GM23338 (cell line): ENCODE measurements around the gene PDIA2. TPM values are rescaled to one million over a fixed set of nuclear protein-coding genes. Genes with fewer than 3 reads are reported as not detected.

ENCODE experiments used
- ATAC-seq: fragments of 200-7000 bp; cut with Tn5 transposase; 3 replicates; pipeline ENCODE4 v1.9.1; 2020
- DNase-seq: peaks from one replicate; pipeline ENCODE4 v3.0.0-alpha.2; 2015; ENCODE audit warnings: low spot score
- H2AFZ ChIP-seq: fragments of 200-600 bp; sonication (generic); 2 replicates; pipeline ENCODE4 v1.8.0; 2016; ENCODE audit warnings: antibody characterized with exemption, mild to moderate bottlenecking, moderate library complexity
- H3F3A ChIP-seq: fragments of 200-600 bp; sonication (generic); replicated peaks from 2 replicates; pipeline ENCODE4 v1.8.0; 2017; ENCODE audit warnings: antibody characterized with exemption, mixed run types, low read depth
- H3K27ac ChIP-seq: fragments of 200-600 bp; sonication (generic); 2 replicates; pipeline ENCODE4 v1.6.1; 2016; ENCODE audit warnings: low read depth
- H3K27me3 ChIP-seq: fragments of 200-600 bp; sonication (generic); 2 replicates; pipeline ENCODE4 v1.8.0; 2016; ENCODE audit warnings: mild to moderate bottlenecking, mixed run types, moderate library complexity; ENCODE audit not compliant: insufficient read depth
- H3K36me3 ChIP-seq: fragments of 200-600 bp; sonication (generic); 2 replicates; pipeline ENCODE4 v1.8.0; 2016; ENCODE audit warnings: mild to moderate bottlenecking; ENCODE audit not compliant: insufficient read depth
- H3K4me1 ChIP-seq: fragments of 200-600 bp; sonication (generic); 2 replicates; pipeline ENCODE4 v1.8.0; 2016; ENCODE audit warnings: mild to moderate bottlenecking, moderate library complexity; ENCODE audit not compliant: insufficient read depth
- H3K4me2 ChIP-seq: fragments of 200-600 bp; sonication (generic); 2 replicates; pipeline ENCODE4 v1.7.1; 2017; ENCODE audit warnings: mixed run types
- H3K4me3 ChIP-seq: fragments of 200-600 bp; sonication (generic); 2 replicates; pipeline ENCODE4 v1.6.1; 2016; ENCODE audit warnings: mixed run types
- H3K79me2 ChIP-seq: fragments of 200-600 bp; sonication (generic); replicated peaks from 2 replicates; pipeline ENCODE4 v1.8.0; 2017; ENCODE audit warnings: mild to moderate bottlenecking; ENCODE audit not compliant: insufficient read depth
- H3K9me2 ChIP-seq: fragments of 200-600 bp; sonication (generic); 2 replicates; pipeline ENCODE4 v1.8.0; 2017; ENCODE audit not compliant: insufficient read depth
- H4K20me1 ChIP-seq: fragments of 200-600 bp; sonication (generic); replicated peaks from 2 replicates; pipeline ENCODE4 v1.8.0; 2017; ENCODE audit warnings: mild to moderate bottlenecking; ENCODE audit not compliant: insufficient read depth
- H3K27ac Mint-ChIP-seq: 2 replicates; pipeline ENCODE4 v1.8.0; 2020; ENCODE audit warnings: inconsistent platforms, mild to moderate bottlenecking, moderate library complexity, mixed read lengths
- H3K27me3 Mint-ChIP-seq: 3 replicates; pipeline ENCODE4 v1.8.0; 2022; ENCODE audit warnings: low read depth, mild to moderate bottlenecking, moderate library complexity, mixed read lengths, inconsistent platforms; ENCODE audit not compliant: insufficient read depth, poor library complexity
- H3K36me3 Mint-ChIP-seq: 3 replicates; pipeline ENCODE4 v1.8.0; 2021; ENCODE audit warnings: low read depth, mild to moderate bottlenecking, inconsistent platforms, moderate library complexity, mixed read lengths
- H3K4me1 Mint-ChIP-seq: 3 replicates; pipeline ENCODE4 v1.8.0; 2020; ENCODE audit warnings: mild to moderate bottlenecking, inconsistent platforms, mixed read lengths
- H3K4me3 Mint-ChIP-seq: 3 replicates; pipeline ENCODE4 v1.8.0; 2021; ENCODE audit warnings: moderate library complexity, mild to moderate bottlenecking, inconsistent platforms, mixed read lengths
- H3K9me3 Mint-ChIP-seq: 3 replicates; pipeline ENCODE4 v1.8.0; 2020; ENCODE audit warnings: moderate library complexity, mild to moderate bottlenecking, inconsistent platforms, mixed read lengths
- CREB1 ChIP-seq: fragments of 250-450 bp; sonication (Bioruptor Pico); IDR thresholded peaks from 2 replicates; pipeline ENCODE4 v1.5.0; 2020; ENCODE audit warnings: low read depth, mild to moderate bottlenecking, moderate library complexity
- CTCF ChIP-seq, 2 experiments: fragments of 200-600 bp in 1 of 2; sonication (generic) in 1 of 2; conservative IDR thresholded peaks; 2 replicates each; pipeline versions ENCODE4 v1.5.1 to v1.6.1; 2016 to 2017; ENCODE audit warnings: antibody characterized with exemption in 2 of 2, low read depth in 2 of 2, mild to moderate bottlenecking in 2 of 2, moderate library complexity in 1 of 2
- EZH2 ChIP-seq: fragments of 200-600 bp; sonication (generic); IDR thresholded peaks from one replicate; pipeline ENCODE4 v1.8.0; 2017; ENCODE audit warnings: antibody characterized with exemption, mild to moderate bottlenecking, low read depth; ENCODE audit not compliant: unreplicated experiment
- EZH2phosphoT487 ChIP-seq: fragments of 200-600 bp; sonication (generic); IDR thresholded peaks from one replicate; pipeline ENCODE4 v1.8.1; 2018; ENCODE audit warnings: antibody characterized with exemption; ENCODE audit not compliant: unreplicated experiment
- JUNB ChIP-seq: IDR thresholded peaks from one replicate; pipeline ENCODE4 v1.6.1; 2016; ENCODE audit warnings: antibody characterized with exemption; ENCODE audit not compliant: unreplicated experiment
- NANOG ChIP-seq: IDR thresholded peaks from 2 replicates; pipeline ENCODE4 v1.6.1; 2016; ENCODE audit warnings: antibody characterized with exemption, borderline replicate concordance
- POLR2AphosphoS5 ChIP-seq: IDR thresholded peaks from 2 replicates; pipeline ENCODE4 v1.6.1; 2016; ENCODE audit warnings: antibody characterized with exemption, low read depth
- REST ChIP-seq: IDR thresholded peaks from one replicate; pipeline ENCODE4 v1.6.1; 2018; ENCODE audit warnings: antibody characterized with exemption; ENCODE audit not compliant: unreplicated experiment
- STAT1 ChIP-seq: IDR thresholded peaks from one replicate; pipeline ENCODE4 v1.6.1; 2016; ENCODE audit warnings: antibody characterized with exemption; ENCODE audit not compliant: unreplicated experiment
- ZNF114 ChIP-seq: fragments of 250-450 bp; sonication (Bioruptor Pico); IDR thresholded peaks from 2 replicates; pipeline ENCODE4 v1.5.0; 2020; ENCODE audit warnings: mild to moderate bottlenecking, moderate library complexity
- ZNF331 ChIP-seq: fragments of 250-450 bp; sonication (Bioruptor Pico); IDR thresholded peaks from 2 replicates; pipeline ENCODE4 v1.5.0; 2020; ENCODE audit warnings: low read depth, mild to moderate bottlenecking, moderate library complexity
- polyA plus RNA-seq: library from polyadenylated mRNA; unstranded; fragments of >200 nt; fragmentation: Nextera tagmentation; extraction: Ambion mirVana; gene quantifications from 2 replicates; pipeline ENCODE4 v1.2.1, GENCODE V29; 2016
- total RNA-seq: library from RNA; depleted of rRNA; stranded (reverse); fragments of >200 nt; shearing (Covaris generic); gene quantifications from 2 replicates; pipeline ENCODE4 v1.2.3, GENCODE V29; 2014
- TF ChIP-seq, protein P1 (sequence below): fragments of 250-450 bp; sonication (Bioruptor Pico); IDR thresholded peaks from 2 replicates; pipeline ENCODE4 v1.5.0; 2020; ENCODE audit warnings: mild to moderate bottlenecking, moderate library complexity
- TF ChIP-seq, protein P2 (sequence below): IDR thresholded peaks from 2 replicates; pipeline ENCODE4 v1.6.1; 2016; ENCODE audit warnings: antibody characterized with exemption

The PDIA2 gene
- total and polyA plus RNA-seq, 2 experiments from 2014 or later, result 0.39 to 0.87 TPM

DNA sequence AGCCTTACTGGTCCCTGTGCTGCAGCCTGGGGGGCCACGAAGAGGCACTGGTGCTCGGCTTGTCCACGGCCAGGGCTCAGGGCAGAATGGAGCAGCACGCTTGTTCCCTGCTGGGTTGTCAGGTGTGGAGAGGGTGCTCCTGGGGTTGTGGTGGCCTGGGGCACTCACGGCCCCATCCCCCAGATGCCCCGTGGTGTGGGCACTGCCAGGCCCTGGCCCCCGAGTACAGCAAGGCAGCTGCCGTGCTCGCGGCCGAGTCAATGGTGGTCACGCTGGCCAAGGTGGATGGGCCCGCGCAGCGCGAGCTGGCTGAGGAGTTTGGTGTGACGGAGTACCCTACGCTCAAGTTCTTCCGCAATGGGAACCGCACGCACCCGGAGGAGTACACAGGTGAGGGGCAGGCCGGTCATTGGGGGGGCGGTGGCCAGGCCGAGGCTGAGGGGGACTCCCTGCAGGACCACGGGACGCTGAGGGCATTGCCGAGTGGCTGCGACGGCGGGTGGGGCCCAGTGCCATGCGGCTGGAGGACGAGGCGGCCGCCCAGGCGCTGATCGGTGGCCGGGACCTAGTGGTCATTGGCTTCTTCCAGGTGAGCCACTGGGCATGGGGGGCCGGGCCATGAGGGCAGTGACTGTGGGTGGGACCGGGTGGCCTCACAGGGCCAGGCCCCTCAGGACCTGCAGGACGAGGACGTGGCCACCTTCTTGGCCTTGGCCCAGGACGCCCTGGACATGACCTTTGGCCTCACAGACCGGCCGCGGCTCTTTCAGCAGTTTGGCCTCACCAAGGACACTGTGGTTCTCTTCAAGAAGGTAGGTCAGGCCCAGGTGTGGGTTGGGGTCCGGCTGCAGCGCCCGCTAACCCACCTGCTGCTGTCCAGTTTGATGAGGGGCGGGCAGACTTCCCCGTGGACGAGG lies 1.5 kb downstream of the PDIA2 start:
- Mint-ChIP-seq H3K27ac (no peak overlapping the region), H3K9me3 (no peaks in the 10 kb centered on the region), H3K4me3 (no peak overlapping the region), H3K36me3 (peaks cover 8% of the 10 kb centered on the region), H3K27me3 (peaks cover 13% of the 10 kb centered on the region), H3K4me1 (no peaks in the 10 kb centered on the region)
- Histone ChIP-seq H3K36me3 (no peaks in the 10 kb centered on the region), H3K27me3 (peaks cover 18% of the 10 kb centered on the region), H3K27ac (no peak overlapping the region), H3K4me1 (no peaks in the 10 kb centered on the region), H2AFZ (no peak overlapping the region), H4K20me1 (no peaks in the 10 kb centered on the region), H3K4me2 (no peak overlapping the region), H3K4me3 (no peak overlapping the region), H3K9me2 (no peaks in the 10 kb centered on the region), H3K79me2 (no peaks in the 10 kb centered on the region), H3F3A (0 out of 2 replicates have a peak, but pooled peaks cover under 1% of the 10 kb centered on the region)
- ATAC-seq, result no peak
- TF ChIP-seq REST (no peak), ZNF331 (CRISPR knock-in tag) (no peak), STAT1 (no peak), POLR2AphosphoS5 (no peak), EZH2 (no peak), CREB1 (CRISPR knock-in tag) (no peak), NANOG (no peak), CTCF (conservative IDR thresholded peaks at IDR 0.05; ENCODE audit: low read depth in 2 of 2) (no peak), ZNF114 (no peak), JUNB (no peak), EZH2phosphoT487 (no peak)
- TF ChIP-seq, protein P1, sequence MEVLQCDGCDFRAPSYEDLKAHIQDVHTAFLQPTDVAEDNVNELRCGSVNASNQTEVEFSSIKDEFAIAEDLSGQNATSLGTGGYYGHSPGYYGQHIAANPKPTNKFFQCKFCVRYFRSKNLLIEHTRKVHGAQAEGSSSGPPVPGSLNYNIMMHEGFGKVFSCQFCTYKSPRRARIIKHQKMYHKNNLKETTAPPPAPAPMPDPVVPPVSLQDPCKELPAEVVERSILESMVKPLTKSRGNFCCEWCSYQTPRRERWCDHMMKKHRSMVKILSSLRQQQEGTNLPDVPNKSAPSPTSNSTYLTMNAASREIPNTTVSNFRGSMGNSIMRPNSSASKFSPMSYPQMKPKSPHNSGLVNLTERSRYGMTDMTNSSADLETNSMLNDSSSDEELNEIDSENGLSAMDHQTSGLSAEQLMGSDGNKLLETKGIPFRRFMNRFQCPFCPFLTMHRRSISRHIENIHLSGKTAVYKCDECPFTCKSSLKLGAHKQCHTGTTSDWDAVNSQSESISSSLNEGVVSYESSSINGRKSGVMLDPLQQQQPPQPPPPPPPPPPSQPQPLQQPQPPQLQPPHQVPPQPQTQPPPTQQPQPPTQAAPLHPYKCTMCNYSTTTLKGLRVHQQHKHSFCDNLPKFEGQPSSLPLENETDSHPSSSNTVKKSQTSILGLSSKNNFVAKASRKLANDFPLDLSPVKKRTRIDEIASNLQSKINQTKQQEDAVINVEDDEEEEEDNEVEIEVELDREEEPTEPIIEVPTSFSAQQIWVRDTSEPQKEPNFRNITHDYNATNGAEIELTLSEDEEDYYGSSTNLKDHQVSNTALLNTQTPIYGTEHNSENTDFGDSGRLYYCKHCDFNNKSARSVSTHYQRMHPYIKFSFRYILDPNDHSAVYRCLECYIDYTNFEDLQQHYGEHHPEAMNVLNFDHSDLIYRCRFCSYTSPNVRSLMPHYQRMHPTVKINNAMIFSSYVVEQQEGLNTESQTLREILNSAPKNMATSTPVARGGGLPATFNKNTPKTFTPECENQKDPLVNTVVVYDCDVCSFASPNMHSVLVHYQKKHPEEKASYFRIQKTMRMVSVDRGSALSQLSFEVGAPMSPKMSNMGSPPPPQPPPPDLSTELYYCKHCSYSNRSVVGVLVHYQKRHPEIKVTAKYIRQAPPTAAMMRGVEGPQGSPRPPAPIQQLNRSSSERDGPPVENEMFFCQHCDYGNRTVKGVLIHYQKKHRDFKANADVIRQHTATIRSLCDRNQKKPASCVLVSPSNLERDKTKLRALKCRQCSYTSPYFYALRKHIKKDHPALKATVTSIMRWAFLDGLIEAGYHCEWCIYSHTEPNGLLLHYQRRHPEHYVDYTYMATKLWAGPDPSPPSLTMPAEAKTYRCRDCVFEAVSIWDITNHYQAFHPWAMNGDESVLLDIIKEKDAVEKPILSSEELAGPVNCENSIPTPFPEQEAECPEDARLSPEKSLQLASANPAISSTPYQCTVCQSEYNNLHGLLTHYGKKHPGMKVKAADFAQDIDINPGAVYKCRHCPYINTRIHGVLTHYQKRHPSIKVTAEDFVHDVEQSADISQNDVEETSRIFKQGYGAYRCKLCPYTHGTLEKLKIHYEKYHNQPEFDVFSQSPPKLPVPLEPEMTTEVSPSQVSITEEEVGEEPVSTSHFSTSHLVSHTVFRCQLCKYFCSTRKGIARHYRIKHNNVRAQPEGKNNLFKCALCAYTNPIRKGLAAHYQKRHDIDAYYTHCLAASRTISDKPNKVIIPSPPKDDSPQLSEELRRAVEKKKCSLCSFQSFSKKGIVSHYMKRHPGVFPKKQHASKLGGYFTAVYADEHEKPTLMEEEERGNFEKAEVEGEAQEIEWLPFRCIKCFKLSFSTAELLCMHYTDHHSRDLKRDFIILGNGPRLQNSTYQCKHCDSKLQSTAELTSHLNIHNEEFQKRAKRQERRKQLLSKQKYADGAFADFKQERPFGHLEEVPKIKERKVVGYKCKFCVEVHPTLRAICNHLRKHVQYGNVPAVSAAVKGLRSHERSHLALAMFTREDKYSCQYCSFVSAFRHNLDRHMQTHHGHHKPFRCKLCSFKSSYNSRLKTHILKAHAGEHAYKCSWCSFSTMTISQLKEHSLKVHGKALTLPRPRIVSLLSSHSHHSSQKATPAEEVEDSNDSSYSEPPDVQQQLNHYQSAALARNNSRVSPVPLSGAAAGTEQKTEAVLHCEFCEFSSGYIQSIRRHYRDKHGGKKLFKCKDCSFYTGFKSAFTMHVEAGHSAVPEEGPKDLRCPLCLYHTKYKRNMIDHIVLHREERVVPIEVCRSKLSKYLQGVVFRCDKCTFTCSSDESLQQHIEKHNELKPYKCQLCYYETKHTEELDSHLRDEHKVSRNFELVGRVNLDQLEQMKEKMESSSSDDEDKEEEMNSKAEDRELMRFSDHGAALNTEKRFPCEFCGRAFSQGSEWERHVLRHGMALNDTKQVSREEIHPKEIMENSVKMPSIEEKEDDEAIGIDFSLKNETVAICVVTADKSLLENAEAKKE (CRISPR knock-in tag), result no peak
- TF ChIP-seq, protein P2, sequence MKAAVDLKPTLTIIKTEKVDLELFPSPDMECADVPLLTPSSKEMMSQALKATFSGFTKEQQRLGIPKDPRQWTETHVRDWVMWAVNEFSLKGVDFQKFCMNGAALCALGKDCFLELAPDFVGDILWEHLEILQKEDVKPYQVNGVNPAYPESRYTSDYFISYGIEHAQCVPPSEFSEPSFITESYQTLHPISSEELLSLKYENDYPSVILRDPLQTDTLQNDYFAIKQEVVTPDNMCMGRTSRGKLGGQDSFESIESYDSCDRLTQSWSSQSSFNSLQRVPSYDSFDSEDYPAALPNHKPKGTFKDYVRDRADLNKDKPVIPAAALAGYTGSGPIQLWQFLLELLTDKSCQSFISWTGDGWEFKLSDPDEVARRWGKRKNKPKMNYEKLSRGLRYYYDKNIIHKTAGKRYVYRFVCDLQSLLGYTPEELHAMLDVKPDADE, result no peak
- no peak for DNase-seq
